Nucleus accumbens (tissue), 56 donors: ENCODE results near the gene MYH15.

Experiments used
- DNase-seq, 56 donors: peaks; one replicate each; lab custom pipeline; 2025; lab: John Stamatoyannopoulos, UW

MYH15 gene

DNA sequence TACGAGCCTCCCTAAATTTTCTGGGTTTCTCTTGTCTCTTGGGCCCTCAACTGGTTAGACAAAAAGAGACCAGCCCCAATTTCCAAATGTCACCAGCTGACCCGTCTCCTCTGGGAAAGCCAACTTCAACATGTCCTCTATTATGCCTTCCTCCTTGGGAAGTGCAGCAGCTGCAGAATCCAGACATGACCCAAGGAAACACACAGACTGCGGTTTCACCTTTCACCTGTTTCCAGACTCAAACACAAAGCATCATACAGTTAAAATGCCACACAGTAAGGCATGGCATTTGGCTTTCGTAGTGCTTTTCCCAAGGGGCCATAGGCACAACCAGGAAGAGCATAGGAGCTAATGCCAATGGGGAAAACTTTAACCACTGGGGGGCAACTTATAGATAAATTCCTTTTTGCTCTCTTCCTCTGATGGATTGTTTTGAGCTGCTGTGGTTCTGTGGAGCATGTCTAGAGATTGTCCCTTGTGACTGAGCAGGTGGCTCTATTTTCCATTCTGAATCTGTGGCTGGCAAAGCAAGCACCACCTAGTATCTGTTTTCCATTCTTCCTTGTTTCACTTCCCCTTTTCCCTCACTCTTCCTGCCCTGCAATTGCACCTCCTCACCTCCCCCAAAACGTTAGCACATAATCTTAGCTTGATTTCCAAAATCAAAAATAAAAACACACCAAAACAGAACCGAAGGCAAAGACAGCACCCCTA lies 164.7 kb downstream of the MYH15 start:
- no peak for DNase-seq

GRCh38 chr3:108343491-108343890 lies 166.9 kb downstream of the MYH15 start:
- DNase-seq, result peak in 7 of 56 donors; percentile 1 to 22 (median 5)

GRCh38 chr3:108342837-108343486 lies 167.4 kb downstream of the MYH15 start:
- DNase-seq, result no peak

DNA sequence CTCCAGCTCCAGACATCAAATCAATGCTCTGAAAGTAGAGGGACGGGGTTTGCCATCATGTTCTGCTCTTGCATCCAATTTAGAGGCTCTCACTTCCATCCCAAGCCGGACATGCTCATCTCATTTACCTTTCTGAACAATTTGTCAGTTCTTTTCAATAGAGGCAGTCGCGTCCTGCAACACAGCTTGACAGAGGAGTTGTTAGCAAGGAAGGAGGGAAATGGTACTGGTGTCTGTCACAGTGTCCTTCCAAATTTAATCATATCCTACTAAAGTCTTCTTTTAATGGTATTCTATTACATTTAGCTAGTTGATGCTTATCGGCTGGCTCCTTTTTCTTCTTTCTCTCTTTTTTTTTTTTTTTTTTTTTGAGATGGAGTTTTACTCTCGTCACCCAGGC lies 168.5 kb downstream of the MYH15 start:
- DNase-seq, result no peak

- DNase-seq, result no peak
These were observed 171.4 kb downstream of the MYH15 start for GRCh38 chr3:108338901-108339545.

DNA sequence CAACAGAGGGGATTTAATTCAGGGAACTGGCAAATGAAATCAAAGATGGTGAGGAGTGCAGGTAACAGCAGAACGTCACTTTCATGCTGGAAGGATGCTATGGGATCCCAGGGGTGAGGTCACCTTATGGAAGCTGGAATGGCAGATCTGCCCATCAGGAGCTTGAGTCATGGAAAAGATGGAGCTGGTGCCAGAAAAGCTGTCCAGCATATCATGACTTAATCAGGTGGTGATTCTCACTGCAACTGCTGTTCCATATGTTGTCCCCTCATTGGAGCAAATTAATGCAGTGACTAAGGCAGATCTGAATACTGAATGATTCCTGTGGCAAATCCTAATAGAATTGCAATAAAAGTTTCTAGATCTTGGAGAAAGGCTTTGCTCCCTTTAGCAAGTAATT lies 175.7 kb downstream of the MYH15 start:
- no peak for DNase-seq

- no peak for DNase-seq
These were observed 176.4 kb downstream of the MYH15 start for GRCh38 chr3:108333961-108334360.

GRCh38 chr3:108331792-108332191 lies 178.6 kb downstream of the MYH15 start:
- DNase-seq, result no peak
